CD4-positive, alpha-beta T cell treated with Interferon gamma for 1 hour (primary cell): ENCODE results near the gene DDN.
A peak's percentile ranks its signal among the peaks of the same experiment; 100 is the strongest.

Source experiments
- DNase-seq: peaks from one replicate; pipeline ENCODE4 v3.0.0-alpha.2; 2020

DDN gene

GRCh38 chr12:49010092-49010668 is 11.0 kb upstream of the DDN start:
- no peak for DNase-seq

GRCh38 chr12:49008943-49009342 is 9.8 kb upstream of the DDN start:
- DNase-seq = no peak

- DNase-seq = no peak
Observed at GRCh38 chr12:49000346-49000745, 1.2 kb upstream of the DDN start.

GRCh38 chr12:48998497-48999353 is 450 bp downstream of the DDN start:
- DNase-seq = no peak

- DNase-seq = peak; percentile 57
Observed at GRCh38 chr12:48997719-48998496, 1.3 kb downstream of the DDN start.

- peak; percentile 76 for DNase-seq
Observed at GRCh38 chr12:48996794-48997718, 2.1 kb downstream of the DDN start.

- DNase-seq = peak; percentile 37
Observed at GRCh38 chr12:48995086-48995879, 3.9 kb downstream of the DDN start.

- DNase-seq = no peak
Observed at GRCh38 chr12:48994224-48995085, 4.7 kb downstream of the DDN start.

GRCh38 chr12:48993787-48994186 is 5.4 kb downstream of the DDN start:
- no peak for DNase-seq

GRCh38 chr12:48991247-48992050 is 7.7 kb downstream of the DDN start:
- no peak for DNase-seq

GRCh38 chr12:48990552-48990951 is 8.6 kb downstream of the DDN start:
- no peak for DNase-seq

GRCh38 chr12:48988030-48988649 is 11.0 kb downstream of the DDN start:
- peak; percentile 57 for DNase-seq

- no peak for DNase-seq
Observed at GRCh38 chr12:48986720-48987291, 12.4 kb downstream of the DDN start.

GRCh38 chr12:48985901-48986300 is 13.3 kb downstream of the DDN start:
- DNase-seq = no peak

- no peak for DNase-seq
Observed at GRCh38 chr12:48985475-48985897, 13.7 kb downstream of the DDN start.

- DNase-seq = no peak
Observed at GRCh38 chr12:48982397-48983080, 16.6 kb downstream of the DDN start.

- DNase-seq = no peak
Observed at GRCh38 chr12:48981757-48982157, 17.4 kb downstream of the DDN start.
